ENCODE data around the gene MYO1E.
"Not testable (repeated sequence)": the region's sequence is repeated elsewhere in the genome, so short reads cannot be mapped to it uniquely, and the experiment has no call there.

Gene MYO1E

DNA sequence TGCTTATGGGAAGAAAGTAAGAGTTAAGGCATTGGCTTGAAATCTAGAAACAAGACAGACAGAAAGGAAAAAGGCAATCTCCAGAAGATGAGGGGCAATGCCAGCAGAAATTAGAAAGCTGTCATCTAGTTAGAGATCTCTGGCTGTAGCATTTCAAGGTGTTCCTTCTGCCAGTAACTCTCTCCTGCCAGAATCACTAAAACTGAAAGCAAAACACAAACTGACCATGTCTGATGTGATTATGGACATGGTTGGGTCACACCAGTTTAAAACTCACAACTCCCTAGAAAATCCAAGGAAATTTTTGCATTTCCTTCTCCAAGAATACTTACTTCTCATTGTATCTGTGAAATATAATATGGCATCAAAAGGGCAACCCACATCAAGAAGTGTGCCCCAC, 83.1 kb downstream of the MYO1E start:
- in situ Hi-C loops (cut with MboI; ENCODE audit: low pct_unique_long_range_greater_than_20kb, low sequenced_read_pairs, unreplicated experiment), result no loop called here
- TF ChIP-seq, protein P1, sequence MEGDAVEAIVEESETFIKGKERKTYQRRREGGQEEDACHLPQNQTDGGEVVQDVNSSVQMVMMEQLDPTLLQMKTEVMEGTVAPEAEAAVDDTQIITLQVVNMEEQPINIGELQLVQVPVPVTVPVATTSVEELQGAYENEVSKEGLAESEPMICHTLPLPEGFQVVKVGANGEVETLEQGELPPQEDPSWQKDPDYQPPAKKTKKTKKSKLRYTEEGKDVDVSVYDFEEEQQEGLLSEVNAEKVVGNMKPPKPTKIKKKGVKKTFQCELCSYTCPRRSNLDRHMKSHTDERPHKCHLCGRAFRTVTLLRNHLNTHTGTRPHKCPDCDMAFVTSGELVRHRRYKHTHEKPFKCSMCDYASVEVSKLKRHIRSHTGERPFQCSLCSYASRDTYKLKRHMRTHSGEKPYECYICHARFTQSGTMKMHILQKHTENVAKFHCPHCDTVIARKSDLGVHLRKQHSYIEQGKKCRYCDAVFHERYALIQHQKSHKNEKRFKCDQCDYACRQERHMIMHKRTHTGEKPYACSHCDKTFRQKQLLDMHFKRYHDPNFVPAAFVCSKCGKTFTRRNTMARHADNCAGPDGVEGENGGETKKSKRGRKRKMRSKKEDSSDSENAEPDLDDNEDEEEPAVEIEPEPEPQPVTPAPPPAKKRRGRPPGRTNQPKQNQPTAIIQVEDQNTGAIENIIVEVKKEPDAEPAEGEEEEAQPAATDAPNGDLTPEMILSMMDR (IDR thresholded peaks at IDR 0.05; ENCODE audit: extremely low read depth, insufficient read depth, missing control alignments), result no peak

GRCh38 chr15:59283717-59284391, 88.8 kb downstream of the MYO1E start:
- TF ChIP-seq, protein P1 (IDR thresholded peaks at IDR 0.05; ENCODE audit: extremely low read depth, insufficient read depth, missing control alignments), result no peak
- no peak for DNase-seq (ENCODE audit: low spot score)

More for the DNA sequence above, 83.1 kb downstream of the MYO1E start:
- DNase-seq (ENCODE audit: low spot score), result no peak

GRCh38 chr15:59282515-59283337, 89.9 kb downstream of the MYO1E start:
- in situ Hi-C loops (cut with MboI; ENCODE audit: low pct_unique_long_range_greater_than_20kb, low sequenced_read_pairs, unreplicated experiment), result no loop called here
- no peak for DNase-seq (ENCODE audit: low spot score)
- TF ChIP-seq, protein P1 (IDR thresholded peaks at IDR 0.05; ENCODE audit: extremely low read depth, insufficient read depth, missing control alignments), result no peak

More at GRCh38 chr15:59283717-59284391, 88.8 kb downstream of the MYO1E start:
- in situ Hi-C loops (cut with MboI; ENCODE audit: low pct_unique_long_range_greater_than_20kb, low sequenced_read_pairs, unreplicated experiment), result no loop called here

GRCh38 chr15:59281699-59282098, 91.0 kb downstream of the MYO1E start:
- DNase-seq (ENCODE audit: low spot score), result no peak
- in situ Hi-C loops (cut with MboI; ENCODE audit: low pct_unique_long_range_greater_than_20kb, low sequenced_read_pairs, unreplicated experiment), result no loop called here
- TF ChIP-seq, protein P1 (IDR thresholded peaks at IDR 0.05; ENCODE audit: extremely low read depth, insufficient read depth, missing control alignments), result no peak

GRCh38 chr15:59280855-59281254, 91.8 kb downstream of the MYO1E start:
- in situ Hi-C loops (cut with MboI; ENCODE audit: low pct_unique_long_range_greater_than_20kb, low sequenced_read_pairs, unreplicated experiment), result no loop called here
- DNase-seq (ENCODE audit: low spot score), result no peak
- TF ChIP-seq, protein P1 (IDR thresholded peaks at IDR 0.05; ENCODE audit: extremely low read depth, insufficient read depth, missing control alignments), result no peak

GRCh38 chr15:59280292-59280691, 92.4 kb downstream of the MYO1E start:
- in situ Hi-C loops (cut with MboI; ENCODE audit: low pct_unique_long_range_greater_than_20kb, low sequenced_read_pairs, unreplicated experiment); DNase-seq (ENCODE audit: low spot score): not testable (repeated sequence)

DNA sequence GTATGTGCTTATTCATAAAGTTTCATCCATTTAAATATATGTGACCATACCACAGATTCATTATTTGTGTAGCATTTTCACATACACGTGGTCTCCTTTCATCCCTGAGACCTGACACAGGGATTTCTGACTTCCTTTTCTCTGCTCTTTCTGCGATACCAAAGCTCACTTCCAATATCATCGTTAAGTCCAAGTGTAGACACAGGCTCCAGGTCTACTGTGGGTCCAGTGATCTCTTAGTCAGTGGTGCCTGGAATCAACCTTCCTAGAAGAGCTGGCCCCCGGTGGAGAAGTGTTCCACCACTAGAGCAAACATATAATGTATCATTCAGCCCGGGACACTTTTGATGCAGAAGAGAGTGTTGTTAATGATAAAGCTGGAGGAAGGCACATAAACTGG, 93.6 kb downstream of the MYO1E start:
- in situ Hi-C loops (cut with MboI; ENCODE audit: low pct_unique_long_range_greater_than_20kb, low sequenced_read_pairs, unreplicated experiment), result no loop called here
- DNase-seq (ENCODE audit: low spot score), result no peak
- TF ChIP-seq, protein P1 (IDR thresholded peaks at IDR 0.05; ENCODE audit: extremely low read depth, insufficient read depth, missing control alignments), result no peak

Data from GM13977 (cell line).